K562 (cell line): Measurements from ENCODE around the gene ECM1. TPM values are rescaled to one million over a fixed set of nuclear protein-coding genes. Genes with fewer than 3 reads are reported as not detected.

Experiments
- DPF2 ChIP-seq: fragments of 450-650 bp; IDR thresholded peaks from 2 replicates; pipeline ENCODE4 v1.6.1; 2016
- NFRKB ChIP-seq: fragments of 450-650 bp; IDR thresholded peaks from 2 replicates; pipeline ENCODE4 v1.6.1; 2016; ENCODE audit warnings: low read depth
- NR2C1 ChIP-seq, 2 experiments: fragments of 450-650 bp; IDR thresholded peaks; 2 replicates each; pipeline ENCODE4 v1.6.1; 2017; ENCODE audit warnings: mild to moderate bottlenecking in 2 of 2, antibody characterized with exemption in 1 of 2, inconsistent platforms in 1 of 2, missing compliant biosample characterization in 1 of 2, missing genetic modification characterization in 1 of 2
- PHB ChIP-seq: fragments of 250-450 bp; sonication (Bioruptor Pico); IDR thresholded peaks from 2 replicates; pipeline ENCODE4 v1.5.0; 2021
- RBM39 ChIP-seq: fragments of 200-400 bp; formaldehyde crosslinking; optimal IDR thresholded peaks from 2 replicates; pipeline ENCODE3; 2018; ENCODE audit warnings: low read depth, low read length
- RREB1 ChIP-seq: fragments of 250-450 bp; sonication (Bioruptor Pico); IDR thresholded peaks from 2 replicates; pipeline ENCODE4 v1.4.0; 2020
- TBL1XR1 ChIP-seq, 2 experiments: IDR thresholded peaks; 2 replicates each; pipeline ENCODE4 v1.6.1; 2012; ENCODE audit warnings: improper control_type of control experiment in 2 of 2, low read length in 2 of 2, mild to moderate bottlenecking in 1 of 2
- TEAD1 ChIP-seq, 2 experiments: fragments of 450-650 bp in 1 of 2; sonication (generic) in 1 of 2; formaldehyde crosslinking; IDR thresholded peaks; 2 replicates each; pipeline versions ENCODE4 v1.4.0 to v1.8.0; 2020 to 2022; ENCODE audit warnings: mild to moderate bottlenecking in 2 of 2, missing genetic modification reagents in 1 of 2
- ZBED1 ChIP-seq: IDR thresholded peaks from 2 replicates; pipeline ENCODE4 v1.6.1; 2014
- ZBTB5 ChIP-seq: fragments of 450-650 bp; IDR thresholded peaks from 2 replicates; pipeline ENCODE4 v1.6.1; 2017; ENCODE audit warnings: antibody characterized with exemption
- ZNF780A ChIP-seq: fragments of 250-450 bp; sonication (Bioruptor Pico); IDR thresholded peaks from 2 replicates; pipeline ENCODE4 v1.5.0; 2021; ENCODE audit warnings: mild to moderate bottlenecking
- polyA plus RNA-seq, 8 experiments: library from polyadenylated mRNA; depleted of rRNA in 4 of 8; stranded (reverse) in 5 of 8; unstranded in 3 of 8; fragments of >200 nt; fragmentation: Nextera tagmentation in 2 of 8; fragmentation: Illumina TruSeq in 1 of 8; extraction: Ambion mirVana in 2 of 8; extraction: Trizol in 1 of 8; gene quantifications; 2 replicates each; pipeline versions ENCODE4 v1.2.1 to v1.2.3, GENCODE V29; 2011 to 2014; ENCODE audit warnings: inconsistent platforms in 1 of 8, missing spikeins in 1 of 8
- total RNA-seq, 7 experiments: library from RNA; depleted of rRNA in 6 of 7; stranded (reverse); fragments of >200 nt in 6 of 7; fragmentation: Illumina TruSeq in 2 of 7; extraction: Trizol in 2 of 7; gene quantifications; 2 replicates each; pipeline versions ENCODE4 v1.2.1 to v1.2.3, GENCODE V29; 2011 to 2021; ENCODE audit warnings: low replicate concordance in 1 of 7
- TF ChIP-seq, protein P1 (sequence below), 3 experiments: fragments of 200-800 bp in 1 of 3; fragments of 250-450 bp in 1 of 3; fragments of 450-650 bp in 1 of 3; sonication (Bioruptor Pico) in 1 of 3; sonication (Bioruptor generic) in 1 of 3; formaldehyde crosslinking in 1 of 3; IDR thresholded peaks; 2 replicates each; pipeline versions ENCODE4 v1.6.1 to v1.8.0; 2016 to 2022; ENCODE audit warnings: mild to moderate bottlenecking in 2 of 3, missing genetic modification characterization in 2 of 3, missing compliant biosample characterization in 1 of 3, moderate library complexity in 1 of 3
- TF ChIP-seq, protein P2 (sequence below): sonication (generic); formaldehyde crosslinking; IDR thresholded peaks from 2 replicates; pipeline ENCODE4 v1.8.0; 2022; ENCODE audit warnings: mild to moderate bottlenecking, missing genetic modification reagents

The ECM1 gene
- total and polyA plus RNA-seq, 9 of the 15 experiments (the other 6 are each of a cell fraction or from before 2014, with no cell fraction given) = 6.6 to 52.2 (median 12.8) TPM

DNA sequence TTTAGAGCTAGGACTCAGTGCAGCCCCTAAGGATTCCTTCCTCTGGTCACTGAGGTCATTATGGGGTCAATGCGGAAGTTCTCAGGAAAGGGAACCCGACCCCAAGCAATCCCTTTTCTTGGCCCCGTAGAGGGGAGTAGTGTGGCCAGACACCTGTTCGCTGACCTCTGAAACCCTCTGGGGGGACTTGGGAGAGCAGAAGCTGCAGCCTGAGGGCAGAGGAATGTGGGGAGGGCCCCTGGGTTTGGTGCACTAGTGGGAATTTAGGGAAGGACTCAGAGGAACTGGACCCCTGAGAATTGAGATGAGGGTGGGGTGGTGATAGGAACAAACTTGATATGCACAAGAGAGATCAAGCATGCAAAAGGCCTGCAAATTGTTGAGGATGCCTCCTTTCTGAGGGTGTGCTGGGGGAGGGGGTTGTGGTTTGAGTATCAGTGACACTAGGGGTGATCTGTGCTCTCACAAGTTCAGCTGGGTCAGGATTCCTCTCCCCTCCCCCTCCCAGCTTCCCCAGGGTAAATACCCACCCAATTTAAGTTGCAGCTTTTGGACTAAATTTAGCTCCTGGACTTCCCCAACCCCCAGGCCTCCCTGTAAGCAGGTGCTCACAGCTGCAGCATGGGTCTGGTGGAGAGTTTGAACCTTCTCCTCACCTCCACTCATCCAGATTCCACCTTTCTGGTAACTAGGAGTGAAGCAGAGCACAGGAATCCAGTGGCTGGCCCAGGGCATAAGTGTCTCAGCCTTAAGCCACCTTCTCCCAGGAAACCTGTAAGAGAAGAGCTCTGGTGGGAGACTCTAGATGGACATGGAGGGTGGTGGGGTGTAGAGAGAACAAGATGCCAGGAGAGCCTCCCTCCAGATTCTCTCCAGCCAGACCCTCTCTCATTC is 54.8 kb downstream of the ECM1 start (continued):
- TF ChIP-seq, protein P1, sequence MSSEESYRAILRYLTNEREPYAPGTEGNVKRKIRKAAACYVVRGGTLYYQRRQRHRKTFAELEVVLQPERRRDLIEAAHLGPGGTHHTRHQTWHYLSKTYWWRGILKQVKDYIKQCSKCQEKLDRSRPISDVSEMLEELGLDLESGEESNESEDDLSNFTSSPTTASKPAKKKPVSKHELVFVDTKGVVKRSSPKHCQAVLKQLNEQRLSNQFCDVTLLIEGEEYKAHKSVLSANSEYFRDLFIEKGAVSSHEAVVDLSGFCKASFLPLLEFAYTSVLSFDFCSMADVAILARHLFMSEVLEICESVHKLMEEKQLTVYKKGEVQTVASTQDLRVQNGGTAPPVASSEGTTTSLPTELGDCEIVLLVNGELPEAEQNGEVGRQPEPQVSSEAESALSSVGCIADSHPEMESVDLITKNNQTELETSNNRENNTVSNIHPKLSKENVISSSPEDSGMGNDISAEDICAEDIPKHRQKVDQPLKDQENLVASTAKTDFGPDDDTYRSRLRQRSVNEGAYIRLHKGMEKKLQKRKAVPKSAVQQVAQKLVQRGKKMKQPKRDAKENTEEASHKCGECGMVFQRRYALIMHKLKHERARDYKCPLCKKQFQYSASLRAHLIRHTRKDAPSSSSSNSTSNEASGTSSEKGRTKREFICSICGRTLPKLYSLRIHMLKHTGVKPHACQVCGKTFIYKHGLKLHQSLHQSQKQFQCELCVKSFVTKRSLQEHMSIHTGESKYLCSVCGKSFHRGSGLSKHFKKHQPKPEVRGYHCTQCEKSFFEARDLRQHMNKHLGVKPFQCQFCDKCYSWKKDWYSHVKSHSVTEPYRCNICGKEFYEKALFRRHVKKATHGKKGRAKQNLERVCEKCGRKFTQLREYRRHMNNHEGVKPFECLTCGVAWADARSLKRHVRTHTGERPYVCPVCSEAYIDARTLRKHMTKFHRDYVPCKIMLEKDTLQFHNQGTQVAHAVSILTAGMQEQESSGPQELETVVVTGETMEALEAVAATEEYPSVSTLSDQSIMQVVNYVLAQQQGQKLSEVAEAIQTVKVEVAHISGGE (CRISPR knock-in tag; IDR thresholded peaks at IDR 0.05) = 0 out of 6 replicates have a peak, but pooled peaks of 1 of the 3 experiments have one; percentile 21
- peak; percentile 48 for TF ChIP-seq RBM39
- TF ChIP-seq NR2C1 (IDR thresholded peaks at IDR 0.05) = peak; percentile 84
- TF ChIP-seq NR2C1 (tag; IDR thresholded peaks at IDR 0.05) = peak; percentile 90
- no peak for TF ChIP-seq ZBTB5
- no peak for TF ChIP-seq NFRKB
- 0 out of 2 replicates have a peak, but pooled peaks have one; percentile 10 for TF ChIP-seq DPF2
- 0 out of 2 replicates have a peak, but pooled peaks have one; percentile 60 for TF ChIP-seq ZBED1
- TF ChIP-seq, protein P2, sequence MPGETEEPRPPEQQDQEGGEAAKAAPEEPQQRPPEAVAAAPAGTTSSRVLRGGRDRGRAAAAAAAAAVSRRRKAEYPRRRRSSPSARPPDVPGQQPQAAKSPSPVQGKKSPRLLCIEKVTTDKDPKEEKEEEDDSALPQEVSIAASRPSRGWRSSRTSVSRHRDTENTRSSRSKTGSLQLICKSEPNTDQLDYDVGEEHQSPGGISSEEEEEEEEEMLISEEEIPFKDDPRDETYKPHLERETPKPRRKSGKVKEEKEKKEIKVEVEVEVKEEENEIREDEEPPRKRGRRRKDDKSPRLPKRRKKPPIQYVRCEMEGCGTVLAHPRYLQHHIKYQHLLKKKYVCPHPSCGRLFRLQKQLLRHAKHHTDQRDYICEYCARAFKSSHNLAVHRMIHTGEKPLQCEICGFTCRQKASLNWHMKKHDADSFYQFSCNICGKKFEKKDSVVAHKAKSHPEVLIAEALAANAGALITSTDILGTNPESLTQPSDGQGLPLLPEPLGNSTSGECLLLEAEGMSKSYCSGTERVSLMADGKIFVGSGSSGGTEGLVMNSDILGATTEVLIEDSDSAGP (CRISPR knock-in tag) = no peak
- peak in 1 of 2 experiments; percentile 6; a peak in 1 of 4 replicates for TF ChIP-seq TEAD1 (CRISPR knock-in tag; IDR thresholded peaks at IDR 0.05)
- TF ChIP-seq ZNF780A (CRISPR knock-in tag) = no peak
- no peak for TF ChIP-seq TBL1XR1 (IDR thresholded peaks at IDR 0.05; ENCODE audit: low read length in 2 of 2)
- 0 out of 2 replicates have a peak, but pooled peaks have one; percentile 1 for TF ChIP-seq PHB (CRISPR knock-in tag)
- peak; percentile 44; the same call in 1 of the 2 replicates for TF ChIP-seq RREB1 (CRISPR knock-in tag)
